CD4-positive, alpha-beta T cell treated with Interleukin-15 for 1 hour (primary cell): ENCODE data around the gene MFSD2B.

Experiments used
- DNase-seq: peaks from one replicate; pipeline ENCODE4 v3.0.0-alpha.2; 2020

MFSD2B gene

DNA sequence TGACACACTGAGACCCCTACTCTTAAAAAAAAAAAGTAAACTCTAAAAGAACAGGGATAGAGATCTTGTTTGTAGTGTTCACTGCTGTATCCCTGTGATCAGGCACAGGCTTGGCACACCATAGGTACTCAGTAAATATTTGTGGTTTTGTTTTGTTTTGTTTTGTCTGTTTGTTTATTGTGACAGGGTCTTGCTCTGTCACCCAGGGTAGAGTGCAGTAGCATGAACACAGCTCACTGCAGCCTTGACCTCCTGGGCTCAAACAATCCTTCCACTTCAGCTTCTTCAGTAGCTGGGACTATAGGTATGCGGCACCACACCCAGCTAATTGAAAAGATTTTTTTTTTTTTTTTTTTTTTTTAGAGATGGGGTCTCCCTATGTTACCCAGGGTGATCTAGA lies 43.1 kb downstream of the MFSD2B start:
- DNase-seq: no peak

DNA sequence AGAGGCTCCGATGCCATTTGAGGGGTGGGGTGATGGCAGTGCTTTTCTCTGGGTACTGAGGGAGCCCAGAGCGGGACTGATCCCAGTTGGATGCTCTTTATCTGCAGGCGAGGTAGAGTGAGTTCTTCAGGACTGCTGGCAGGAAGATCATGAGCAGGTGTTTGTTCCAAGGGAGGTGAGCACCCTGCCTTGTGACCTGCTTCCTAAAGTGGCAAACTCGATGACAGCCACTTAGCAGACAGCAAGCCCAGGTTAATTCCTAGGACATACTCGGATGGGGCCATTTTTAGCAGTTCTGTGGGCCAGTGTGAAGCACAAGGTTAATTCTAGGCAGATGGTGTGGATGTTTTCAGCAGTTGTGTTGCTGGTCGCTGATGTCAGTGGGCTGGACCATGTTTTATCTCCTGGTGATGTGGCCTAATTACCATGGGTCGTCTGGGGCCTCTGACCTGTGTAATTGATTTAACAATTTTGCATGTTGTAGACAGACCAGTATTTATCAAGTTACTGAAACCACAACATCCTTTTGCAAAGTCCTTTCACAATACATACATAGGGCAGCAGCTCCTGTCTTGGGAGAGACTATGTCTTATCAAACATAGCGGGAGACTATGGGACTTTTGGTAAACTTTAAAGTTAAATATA lies 44.6 kb downstream of the MFSD2B start:
- DNase-seq: no peak

DNA sequence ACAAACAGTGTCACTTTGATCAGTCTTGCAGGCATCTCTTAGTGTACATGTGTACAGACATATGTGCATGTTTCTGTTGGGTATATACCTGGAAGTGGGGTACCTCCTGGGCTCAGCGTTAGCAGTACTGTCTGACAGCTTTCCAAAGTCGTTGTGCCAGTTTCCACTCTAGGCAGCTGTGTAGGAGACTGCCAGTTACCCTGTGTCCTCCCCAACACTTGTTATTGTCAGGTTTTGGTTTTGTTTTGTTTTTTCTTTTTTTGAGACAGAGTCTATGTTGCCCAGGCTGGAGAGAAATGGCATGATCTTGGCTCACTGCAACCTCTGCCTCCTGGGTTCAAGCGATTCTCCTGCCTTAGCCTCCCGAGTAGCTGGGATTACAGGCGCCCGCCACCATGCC lies 45.9 kb downstream of the MFSD2B start:
- DNase-seq: no peak

DNA sequence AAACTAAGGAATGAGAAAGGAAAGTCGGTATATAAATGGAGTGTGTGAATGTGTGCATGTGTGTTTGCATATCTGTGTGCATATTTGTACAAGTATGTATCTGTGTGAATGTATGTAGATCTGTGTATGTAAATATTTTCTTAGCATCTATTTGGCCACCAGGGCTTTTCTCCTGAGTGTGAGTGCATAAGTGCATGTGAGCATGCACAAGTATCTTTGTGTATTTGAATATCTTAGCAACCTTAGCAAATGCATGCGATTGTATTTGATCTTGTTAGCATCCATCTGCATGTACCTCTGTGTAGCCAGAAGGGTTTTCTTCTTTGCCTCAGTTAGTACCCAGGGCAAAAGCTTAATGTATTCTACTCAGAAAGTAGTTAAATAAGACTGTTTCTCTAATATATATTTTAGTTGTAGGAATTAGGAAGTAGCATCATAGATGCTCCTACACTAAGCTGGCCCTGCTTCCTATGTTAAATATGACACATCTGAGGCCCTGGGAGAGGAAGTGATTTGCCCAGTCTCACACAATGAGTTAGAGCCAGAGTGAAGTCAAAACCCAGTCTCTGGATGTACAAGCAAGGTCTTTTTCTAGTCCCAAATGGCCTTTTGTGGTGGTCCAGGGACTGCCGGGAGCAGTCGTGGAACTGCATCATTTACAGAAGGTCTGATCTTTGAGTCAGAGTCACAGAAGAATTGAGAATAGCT lies 48.8 kb downstream of the MFSD2B start:
- no peak for DNase-seq

DNA sequence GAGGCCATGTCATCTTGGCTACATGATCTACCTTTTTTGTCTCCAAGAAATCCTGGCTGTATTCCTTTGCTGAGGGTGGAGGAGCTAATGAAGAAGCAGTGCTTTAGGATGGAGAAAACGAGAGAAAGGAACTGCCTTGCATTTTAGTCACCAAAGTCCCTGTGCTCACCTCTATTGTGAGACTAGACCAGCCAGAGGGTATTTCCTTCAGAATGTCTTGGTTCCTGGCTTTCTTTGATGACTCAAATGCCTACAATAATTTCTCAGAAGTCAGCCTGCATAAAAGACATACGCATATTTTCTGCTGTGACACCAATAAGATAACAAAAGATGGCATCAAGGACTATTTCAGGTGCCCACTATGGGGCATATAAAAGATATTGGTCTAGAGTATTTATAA lies 55.5 kb downstream of the MFSD2B start:
- DNase-seq: no peak

DNA sequence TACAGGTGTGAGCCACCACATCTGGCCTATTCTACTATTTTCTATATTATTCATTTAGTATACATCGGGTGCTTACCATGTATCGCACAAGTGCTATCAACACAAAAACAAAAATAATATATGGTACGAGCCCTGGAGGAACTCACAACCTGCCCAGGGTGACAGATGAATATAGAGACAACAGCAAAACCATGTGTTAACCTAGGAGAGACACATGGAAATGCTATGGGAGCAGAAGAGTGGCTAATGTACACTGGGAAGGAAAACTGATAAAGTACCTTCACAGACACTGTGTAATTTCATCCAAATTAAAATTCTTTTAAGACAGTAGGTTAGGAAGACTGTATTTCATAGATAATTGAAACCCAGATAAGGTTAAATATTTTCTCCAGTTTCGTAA lies 62.4 kb downstream of the MFSD2B start:
- DNase-seq: no peak

DNA sequence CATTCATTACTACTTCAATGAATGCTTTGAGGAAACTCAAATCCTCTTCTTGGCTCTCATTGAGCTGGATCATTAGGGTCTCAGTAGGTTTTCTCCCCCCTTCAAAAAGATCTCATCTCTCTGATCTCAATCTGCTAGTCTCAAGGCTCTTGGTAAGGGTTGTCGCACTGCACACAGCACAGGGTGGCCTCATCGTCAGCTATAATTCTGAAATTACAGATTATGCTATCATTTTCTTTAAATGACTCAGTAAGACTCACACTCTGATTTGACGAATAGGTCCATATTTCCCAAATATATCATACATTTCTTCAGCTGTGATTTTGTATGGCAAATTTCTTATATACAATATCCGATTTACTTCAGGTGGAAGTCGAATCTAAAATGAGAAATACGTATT lies 63.9 kb downstream of the MFSD2B start:
- DNase-seq: no peak

DNA sequence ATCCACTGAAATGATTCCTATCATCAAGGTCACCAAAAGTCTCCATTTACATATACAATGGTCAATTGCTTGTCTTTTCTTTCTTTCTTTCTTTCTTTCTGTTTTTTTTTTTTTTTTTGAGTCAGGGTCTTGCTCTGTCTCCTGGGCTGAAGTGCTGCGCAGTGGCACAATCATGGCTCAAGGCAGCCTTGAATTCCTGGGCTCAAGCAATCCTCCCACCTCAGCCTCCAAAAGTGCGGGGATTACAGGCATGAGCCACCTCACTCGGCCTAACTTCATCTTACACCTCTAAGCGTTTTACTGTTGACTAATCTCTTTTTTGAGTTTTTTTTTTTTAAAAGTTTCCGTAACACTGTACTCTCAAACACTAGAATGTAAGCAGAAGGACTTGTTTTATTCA lies 65.4 kb downstream of the MFSD2B start:
- no peak for DNase-seq
